MM.1S (cell line): ENCODE results near the gene TTC28.

Source experiments
- EZH2 ChIP-seq: fragments of 300-600 bp; sonication (generic); optimal IDR thresholded peaks from 2 replicates; pipeline ENCODE3; 2017; ENCODE audit warnings: low read depth, mild to moderate bottlenecking, antibody characterized with exemption, low read length, mixed read lengths
- EZH2phosphoT487 ChIP-seq: fragments of 300-600 bp; sonication (generic); IDR thresholded peaks from 2 replicates; pipeline ENCODE4 v1.6.1; 2018; ENCODE audit warnings: antibody characterized with exemption, low read length
- TF ChIP-seq, protein P1 (sequence below): fragments of 300-600 bp; sonication (generic); IDR thresholded peaks from 2 replicates; pipeline ENCODE4 v1.5.1; 2016; ENCODE audit warnings: antibody characterized with exemption, low read length, mixed read lengths

- TF ChIP-seq, protein P1, sequence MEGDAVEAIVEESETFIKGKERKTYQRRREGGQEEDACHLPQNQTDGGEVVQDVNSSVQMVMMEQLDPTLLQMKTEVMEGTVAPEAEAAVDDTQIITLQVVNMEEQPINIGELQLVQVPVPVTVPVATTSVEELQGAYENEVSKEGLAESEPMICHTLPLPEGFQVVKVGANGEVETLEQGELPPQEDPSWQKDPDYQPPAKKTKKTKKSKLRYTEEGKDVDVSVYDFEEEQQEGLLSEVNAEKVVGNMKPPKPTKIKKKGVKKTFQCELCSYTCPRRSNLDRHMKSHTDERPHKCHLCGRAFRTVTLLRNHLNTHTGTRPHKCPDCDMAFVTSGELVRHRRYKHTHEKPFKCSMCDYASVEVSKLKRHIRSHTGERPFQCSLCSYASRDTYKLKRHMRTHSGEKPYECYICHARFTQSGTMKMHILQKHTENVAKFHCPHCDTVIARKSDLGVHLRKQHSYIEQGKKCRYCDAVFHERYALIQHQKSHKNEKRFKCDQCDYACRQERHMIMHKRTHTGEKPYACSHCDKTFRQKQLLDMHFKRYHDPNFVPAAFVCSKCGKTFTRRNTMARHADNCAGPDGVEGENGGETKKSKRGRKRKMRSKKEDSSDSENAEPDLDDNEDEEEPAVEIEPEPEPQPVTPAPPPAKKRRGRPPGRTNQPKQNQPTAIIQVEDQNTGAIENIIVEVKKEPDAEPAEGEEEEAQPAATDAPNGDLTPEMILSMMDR, result no peak
- TF ChIP-seq EZH2 (no peak), EZH2phosphoT487 (no peak)
These were observed 692.1 kb downstream of the TTC28 start for GRCh38 chr22:27987557-27987956.
